HCT116 (cell line): ENCODE data around the gene PKHD1. TPM values are rescaled to one million over a fixed set of nuclear protein-coding genes. Genes with fewer than 3 reads are reported as not detected.

Experiments used
- ATAC-seq: fragments of 200-7000 bp; cut with Tn5 transposase; 2 replicates; pipeline ENCODE4 v1.9.1; 2020; ENCODE audit warnings: mild to moderate bottlenecking, moderate library complexity
- BruUV-seq: library from RNA; stranded (reverse); fragments of 400-500 nt; replicated peaks from 2 replicates; lab custom pipeline; 2021; lab: Mats Ljungman, UMichigan
- CTCF ChIA-PET: fragments of 300-600 bp; sonication (Branson Sonifier 250); formaldehyde crosslinking; loops from one replicate; lab custom pipeline; 2021; ENCODE audit warnings: antibody characterized with exemption; lab: Charles Lee
- POLR2A ChIA-PET: fragments of 300-600, 350-600 bp; sonication (Branson Sonifier 250); formaldehyde crosslinking; loops from one replicate; lab custom pipeline; 2021; ENCODE audit warnings: antibody characterized with exemption; lab: Charles Lee
- RAD21 ChIA-PET, 2 experiments: fragments of 300-600 bp; sonication (Branson Sonifier 250); formaldehyde crosslinking; loops; one replicate each; lab custom pipeline; 2023; ENCODE audit warnings: low total read pairs in 2 of 2; ENCODE audit not compliant: uncharacterized antibody in 2 of 2, unreplicated experiment in 2 of 2, low non-redundant PET in 1 of 2; lab: Charles Lee
- DNase-seq: peaks from one replicate; pipeline ENCODE4 v3.0.0-alpha.2; 2010; ENCODE audit warnings: low read depth, low spot score
- H2AFZ ChIP-seq: fragments of 200-600 bp; shearing (Covaris generic), sonication (generic); 2 replicates; pipeline ENCODE4 v1.6.1; 2017; ENCODE audit warnings: low read depth, mixed run types, mixed read lengths, antibody characterized with exemption, low read length; ENCODE audit not compliant: poor library complexity, severe bottlenecking
- H3K27ac ChIP-seq: 2 replicates; pipeline ENCODE4 v1.5.1; 2012; ENCODE audit warnings: low read depth, low read length
- H3K27me3 ChIP-seq: fragments of 200-600 bp; sonication (generic); 2 replicates; pipeline ENCODE4 v1.6.1; 2016; ENCODE audit warnings: mixed run types, low read length, mixed read lengths; ENCODE audit not compliant: insufficient read depth
- H3K36me3 ChIP-seq, 2 experiments: fragments of 200-500 bp in 1 of 2; fragments of 200-600 bp in 1 of 2; sonication (Bioruptor generic) in 1 of 2; sonication (generic) in 1 of 2; 2 replicates each; pipeline versions ENCODE4 v1.5.1 to v1.6.1; 2014 to 2016; ENCODE audit warnings: low read length in 2 of 2, inconsistent platforms in 1 of 2, mixed read lengths in 1 of 2, mixed run types in 1 of 2; ENCODE audit not compliant: insufficient read depth in 2 of 2, control insufficient read depth in 1 of 2
- H3K4me1 ChIP-seq, 2 experiments: fragments of 200-600 bp in 1 of 2; sonication (generic) in 1 of 2; 2 replicates each; pipeline versions ENCODE4 v1.5.1 to v1.6.1; 2012 to 2017; ENCODE audit warnings: low read length in 2 of 2, inconsistent platforms in 1 of 2, mild to moderate bottlenecking in 1 of 2, mixed read lengths in 1 of 2, mixed run types in 1 of 2, moderate library complexity in 1 of 2; ENCODE audit not compliant: insufficient read depth in 2 of 2, control insufficient read depth in 1 of 2
- H3K4me2 ChIP-seq: fragments of 200-600 bp; sonication (generic); 2 replicates; pipeline ENCODE4 v1.6.1; 2017; ENCODE audit warnings: mixed run types, low read length, mixed read lengths
- H3K4me3 ChIP-seq, 2 experiments: fragments of 200-600 bp in 1 of 2; sonication (generic) in 1 of 2; replicated peaks in 1 of 2; 2 replicates each; pipeline ENCODE4 v1.5.1; 2011 to 2016; ENCODE audit warnings: low read length in 2 of 2, control low read depth in 1 of 2, low read depth in 1 of 2, mild to moderate bottlenecking in 1 of 2, mixed read lengths in 1 of 2, mixed run types in 1 of 2
- H3K79me2 ChIP-seq: fragments of 200-600 bp; sonication (generic); 2 replicates; pipeline ENCODE4 v1.6.1; 2017; ENCODE audit warnings: mild to moderate bottlenecking, mixed run types, low read length, moderate library complexity, mixed read lengths; ENCODE audit not compliant: insufficient read depth
- H3K9ac ChIP-seq: fragments of 200-600 bp; sonication (generic); 2 replicates; pipeline ENCODE4 v1.6.1; 2016; ENCODE audit warnings: low read length, mixed read lengths
- H3K9me2 ChIP-seq: fragments of 200-600 bp; sonication (generic), shearing (Covaris generic); 2 replicates; pipeline ENCODE4 v1.6.1; 2017; ENCODE audit warnings: mixed run types, mild to moderate bottlenecking, moderate library complexity; ENCODE audit not compliant: insufficient read depth
- H3K9me3 ChIP-seq, 2 experiments: fragments of 200-500 bp in 1 of 2; fragments of 200-600 bp in 1 of 2; sonication (Bioruptor generic) in 1 of 2; sonication (generic) in 1 of 2; 2 replicates each; pipeline ENCODE4 v1.6.1; 2014 to 2017; ENCODE audit warnings: low read length in 2 of 2, mixed read lengths in 2 of 2, inconsistent platforms in 1 of 2, low read depth in 1 of 2, mild to moderate bottlenecking in 1 of 2, mixed run types in 1 of 2, moderate library complexity in 1 of 2; ENCODE audit not compliant: control insufficient read depth in 1 of 2, insufficient read depth in 1 of 2
- H4K20me1 ChIP-seq: fragments of 200-600 bp; sonication (generic), shearing (Covaris generic); 2 replicates; pipeline ENCODE4 v1.6.1; 2017; ENCODE audit warnings: mixed run types, mild to moderate bottlenecking, moderate library complexity; ENCODE audit not compliant: insufficient read depth
- ATF3 ChIP-seq: IDR thresholded peaks from 2 replicates; pipeline ENCODE4 v1.6.1; 2012
- CBX3 ChIP-seq: IDR thresholded peaks from 2 replicates; pipeline ENCODE4 v1.6.1; 2012; ENCODE audit warnings: low read depth
- JUND ChIP-seq: IDR thresholded peaks from 2 replicates; pipeline ENCODE4 v1.6.1; 2012
- MAX ChIP-seq: IDR thresholded peaks from 2 replicates; pipeline ENCODE4 v1.6.1; 2012
- POLR2A ChIP-seq: IDR thresholded peaks from 2 replicates; pipeline ENCODE4 v1.7.0; 2011; ENCODE audit warnings: borderline replicate concordance; ENCODE audit not compliant: insufficient read depth, insufficient read length; ENCODE audit errors: extremely low read depth
- SP1 ChIP-seq: IDR thresholded peaks from 2 replicates; pipeline ENCODE4 v1.6.1; 2012; ENCODE audit warnings: low read depth
- TCF7L2 ChIP-seq: IDR thresholded peaks from 2 replicates; pipeline ENCODE4 v1.7.0; 2011; ENCODE audit warnings: borderline replicate concordance, inconsistent platforms; ENCODE audit not compliant: insufficient read depth, insufficient read length; ENCODE audit errors: extremely low read depth
- ZNF274 ChIP-seq: fragments of 200-500 bp; sonication (Bioruptor generic); IDR thresholded peaks from 2 replicates; pipeline ENCODE4 v1.6.1; 2014; ENCODE audit warnings: mild to moderate bottlenecking, low read depth, low read length, inconsistent platforms
- intact Hi-C: fragments of 100-400 bp; cut with micrococcal nuclease; formaldehyde crosslinking; loops from 2 replicates; pipeline ENCODE4 v1.10.0; 2022
- total RNA-seq: library from RNA; stranded (reverse); gene quantifications from one replicate; pipeline ENCODE4 v1.2.1, GENCODE V29; 2021; ENCODE audit not compliant: unreplicated experiment
- TF ChIP-seq, protein P1 (sequence below): IDR thresholded peaks from 2 replicates; pipeline ENCODE4 v1.6.1; 2011; ENCODE audit warnings: mild to moderate bottlenecking, low read length, moderate library complexity; ENCODE audit not compliant: insufficient replicate concordance; ENCODE audit errors: extremely low read depth

PKHD1 gene
- total RNA-seq, 1 experiment from 2014 or later: not detected

DNA sequence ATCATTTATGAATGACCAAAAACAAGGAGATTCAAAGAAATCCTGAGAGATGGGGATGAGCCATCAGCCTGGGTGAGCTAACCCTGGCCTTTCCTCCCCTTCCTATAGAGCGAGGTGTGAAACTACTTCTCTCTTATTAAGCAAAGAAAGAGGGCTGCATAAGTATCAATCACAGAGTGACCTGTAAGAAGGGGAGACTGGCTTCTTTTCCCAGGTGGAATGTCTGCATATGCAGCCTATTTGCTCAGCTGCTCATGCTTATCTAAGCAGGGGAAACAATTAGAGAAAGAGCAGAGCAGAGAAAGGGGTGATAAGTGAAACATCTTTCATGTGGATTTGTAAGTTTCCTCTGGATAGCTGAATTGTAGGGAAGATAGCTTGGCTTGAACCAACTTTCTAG, 160.0 kb downstream of the PKHD1 start:
- intact Hi-C loops: no loop called here
- BruUV-seq: no TSS peak
- Histone ChIP-seq H2AFZ (no peak overlapping the region), H3K9ac (no peak overlapping the region), H3K79me2 (no peaks in the 10 kb centered on the region), H3K4me2 (no peak overlapping the region), H3K36me3 (no peaks in the 10 kb centered on the region), H3K27me3 (peaks cover 17% of the 10 kb centered on the region; the same call in 1 of the 2 replicates), H3K27ac (no peak overlapping the region), H4K20me1 (no peaks in the 10 kb centered on the region), H3K4me1 (no peaks in the 10 kb centered on the region), H3K9me3 (no peaks in the 10 kb centered on the region), H3K4me3 (no peak overlapping the region), H3K9me2 (no peaks in the 10 kb centered on the region)
- ChIA-PET RAD21 (no interaction called here), CTCF (no interaction called here), POLR2A (no interaction called here)
- ATAC-seq: no peak
- no peak for DNase-seq
- TF ChIP-seq POLR2A (no peak), TCF7L2 (no peak), CBX3 (no peak), SP1 (no peak), JUND (no peak), MAX (no peak), ATF3 (no peak), ZNF274 (no peak)
- TF ChIP-seq, protein P1, sequence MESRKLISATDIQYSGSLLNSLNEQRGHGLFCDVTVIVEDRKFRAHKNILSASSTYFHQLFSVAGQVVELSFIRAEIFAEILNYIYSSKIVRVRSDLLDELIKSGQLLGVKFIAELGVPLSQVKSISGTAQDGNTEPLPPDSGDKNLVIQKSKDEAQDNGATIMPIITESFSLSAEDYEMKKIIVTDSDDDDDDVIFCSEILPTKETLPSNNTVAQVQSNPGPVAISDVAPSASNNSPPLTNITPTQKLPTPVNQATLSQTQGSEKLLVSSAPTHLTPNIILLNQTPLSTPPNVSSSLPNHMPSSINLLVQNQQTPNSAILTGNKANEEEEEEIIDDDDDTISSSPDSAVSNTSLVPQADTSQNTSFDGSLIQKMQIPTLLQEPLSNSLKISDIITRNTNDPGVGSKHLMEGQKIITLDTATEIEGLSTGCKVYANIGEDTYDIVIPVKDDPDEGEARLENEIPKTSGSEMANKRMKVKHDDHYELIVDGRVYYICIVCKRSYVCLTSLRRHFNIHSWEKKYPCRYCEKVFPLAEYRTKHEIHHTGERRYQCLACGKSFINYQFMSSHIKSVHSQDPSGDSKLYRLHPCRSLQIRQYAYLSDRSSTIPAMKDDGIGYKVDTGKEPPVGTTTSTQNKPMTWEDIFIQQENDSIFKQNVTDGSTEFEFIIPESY: no peak
